SW 1271 (cell line): ENCODE results near the gene SHANK1.
"Not testable (repeated sequence)": the region's sequence is repeated elsewhere in the genome, so short reads cannot be mapped to it uniquely, and the experiment has no call there.

Source experiments
- DNase-seq, 2 experiments: peaks; one replicate each; lab custom pipeline; 2025; lab: John Stamatoyannopoulos, UW

SHANK1 gene

DNA sequence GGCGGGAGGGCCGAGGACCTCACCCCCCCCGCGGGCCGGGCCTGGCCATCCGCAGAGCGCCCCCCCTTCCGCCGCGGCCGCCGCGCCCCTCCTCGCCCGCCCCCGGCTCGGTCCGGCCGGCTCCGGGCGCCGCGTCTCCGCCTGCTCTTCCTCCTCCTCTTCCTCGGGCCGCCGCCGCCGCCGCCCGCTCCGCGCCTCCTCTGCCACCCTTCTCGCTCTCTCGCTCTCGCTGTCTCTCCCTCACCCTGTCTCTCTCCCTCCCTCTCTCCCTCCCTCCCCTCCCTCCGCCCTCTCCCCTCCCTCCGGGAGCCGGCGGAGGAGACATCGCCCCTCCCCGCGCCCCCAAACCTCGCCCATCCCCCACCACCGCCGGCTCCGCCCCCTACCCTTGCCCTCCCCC lies at the start of gene SHANK1:
SHANK1 (minus strand) TSS at position 237 of the 400 bp plus-strand sequence. CDS start 2,883 bp downstream, outside the sequence.
- no peak for DNase-seq

DNA sequence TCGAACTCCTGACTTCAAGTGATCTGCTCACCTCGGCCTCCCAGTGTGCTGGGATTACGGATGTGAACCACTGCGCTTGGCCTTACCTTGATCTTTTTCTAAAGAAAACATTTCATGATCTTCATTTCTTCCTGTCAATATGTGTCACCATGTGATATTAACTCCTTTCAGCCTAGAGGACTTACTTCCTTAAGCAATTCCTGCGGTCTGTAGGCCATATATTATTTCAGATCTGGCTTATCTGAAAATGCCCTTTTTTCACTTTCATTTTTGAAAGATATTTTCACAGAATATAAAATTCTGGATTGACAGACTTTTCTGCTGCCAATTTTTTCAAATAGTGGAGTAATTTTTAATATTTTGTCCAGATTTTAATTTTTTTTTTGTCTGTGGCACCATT lies 48.7 kb upstream of the SHANK1 start:
- DNase-seq, result no peak

DNA sequence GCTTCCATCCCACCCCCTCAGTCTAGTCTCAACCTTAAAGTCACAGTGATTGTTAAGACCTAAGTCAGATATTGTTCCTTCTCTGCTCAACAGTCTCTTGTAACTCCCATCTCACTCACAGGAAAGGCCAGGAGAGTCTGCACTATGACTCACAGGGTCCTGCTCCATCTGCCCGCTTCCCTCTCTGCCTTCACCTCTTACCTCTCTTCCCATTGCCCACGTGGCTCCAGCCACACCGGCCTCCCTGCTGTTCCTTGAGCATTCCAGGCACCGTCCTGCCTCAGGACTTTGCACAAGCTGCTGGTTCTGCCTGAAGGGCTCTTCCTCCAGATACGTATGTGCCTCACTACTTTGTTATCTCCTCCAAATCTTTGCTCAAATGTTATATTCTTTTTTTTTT lies 47.7 kb upstream of the SHANK1 start:
- DNase-seq, result peak in 1 of 2 experiments; percentile 20

DNA sequence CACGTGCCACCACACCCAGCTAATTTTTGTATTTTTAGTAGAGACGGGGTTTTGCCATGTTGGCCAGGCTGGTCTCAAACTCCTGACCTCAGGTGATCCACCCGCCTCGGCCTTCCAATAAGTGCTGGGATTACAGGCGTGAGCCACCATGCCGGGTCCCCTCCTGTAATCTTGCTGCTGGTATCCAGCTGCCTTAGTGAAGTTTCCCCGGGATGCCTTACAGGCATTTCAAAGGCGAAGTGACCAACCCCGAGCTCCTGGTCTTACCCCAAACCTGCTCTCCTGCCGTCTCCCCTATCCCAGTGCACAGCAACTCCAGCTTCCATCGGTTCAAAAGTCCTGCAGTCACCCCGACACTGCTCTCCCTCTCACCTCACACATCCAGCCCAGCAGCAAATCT lies 47.1 kb upstream of the SHANK1 start:
- not testable (repeated sequence) for DNase-seq

DNA sequence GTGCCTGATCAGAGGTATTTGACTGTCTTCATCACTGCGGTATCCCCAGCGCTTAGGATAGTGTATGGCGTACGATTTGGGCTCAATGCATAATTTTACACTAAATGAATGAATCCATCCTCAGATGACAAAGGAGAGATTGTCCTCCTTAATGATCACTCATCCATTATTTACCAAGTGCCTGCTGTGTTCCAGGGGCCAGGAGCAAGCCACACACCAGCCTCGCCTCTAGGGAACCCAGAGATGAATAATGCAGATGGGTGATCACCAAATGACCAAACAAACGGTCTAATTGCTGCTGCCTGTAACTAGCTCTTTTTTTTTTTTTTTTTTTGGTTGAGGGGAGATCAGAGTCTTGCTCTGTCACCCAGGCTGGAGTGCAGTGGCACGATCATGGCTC lies 44.8 kb upstream of the SHANK1 start:
- no peak for DNase-seq

DNA sequence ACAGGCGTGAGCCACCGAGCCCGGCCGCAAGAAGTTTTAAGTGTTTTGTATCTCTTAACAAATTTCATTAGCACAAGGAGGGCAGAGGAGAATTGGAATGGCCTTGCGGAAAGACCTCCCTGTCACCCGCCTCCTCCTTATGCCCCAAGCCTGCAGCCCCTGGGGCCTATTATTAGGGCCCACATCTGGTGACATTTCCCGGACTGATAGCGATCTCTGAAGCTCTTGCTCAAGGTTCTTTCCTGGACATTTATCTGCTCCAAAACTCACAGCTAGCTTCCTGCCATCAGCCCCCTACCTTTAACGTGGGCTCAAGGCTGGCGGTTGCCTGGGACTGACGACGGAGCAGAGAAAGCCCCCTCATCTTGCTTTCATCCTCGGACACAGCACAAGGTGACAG lies 43.9 kb upstream of the SHANK1 start:
- DNase-seq, result not testable (repeated sequence)

DNA sequence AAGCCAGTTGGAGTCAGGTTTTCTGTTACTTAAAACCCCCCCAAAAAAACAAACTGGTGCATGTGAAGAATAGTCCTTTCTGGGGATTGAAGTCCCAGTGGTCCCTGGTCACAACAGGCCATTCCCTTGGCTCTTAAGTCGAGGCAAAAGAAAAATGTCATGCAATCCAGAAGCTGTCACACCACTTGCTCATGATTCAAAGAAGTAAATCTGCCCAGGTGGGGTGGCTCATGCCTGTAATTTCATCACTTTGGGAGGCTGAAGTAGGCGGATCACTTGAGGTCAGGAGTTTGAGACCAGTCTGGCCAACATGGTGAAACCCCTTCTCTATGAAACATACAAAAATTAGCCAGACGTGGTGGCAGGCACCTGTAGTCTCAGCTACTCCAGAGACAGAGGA lies 41.9 kb upstream of the SHANK1 start:
- DNase-seq, result not testable (repeated sequence)

DNA sequence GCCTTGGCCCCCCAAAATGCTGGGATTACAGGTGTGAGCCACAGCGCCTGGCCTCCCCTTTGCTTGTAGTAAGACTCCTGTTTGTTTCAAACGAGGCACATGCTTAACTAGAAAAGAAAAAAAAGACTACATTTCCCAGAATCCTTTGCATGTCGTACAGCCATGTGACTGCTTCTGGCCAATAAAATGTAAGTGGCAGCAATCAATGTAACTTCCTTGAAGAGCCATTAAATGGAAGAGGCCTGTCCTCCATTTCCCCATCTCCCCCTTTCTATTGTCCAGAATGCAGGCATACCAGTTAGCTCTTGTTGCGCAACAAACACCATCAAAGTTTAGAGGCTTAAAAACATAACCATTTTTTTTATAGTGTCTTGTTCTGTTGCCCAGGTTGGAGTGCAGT lies 40.3 kb upstream of the SHANK1 start:
- peak in 1 of 2 experiments; percentile 47 for DNase-seq

DNA sequence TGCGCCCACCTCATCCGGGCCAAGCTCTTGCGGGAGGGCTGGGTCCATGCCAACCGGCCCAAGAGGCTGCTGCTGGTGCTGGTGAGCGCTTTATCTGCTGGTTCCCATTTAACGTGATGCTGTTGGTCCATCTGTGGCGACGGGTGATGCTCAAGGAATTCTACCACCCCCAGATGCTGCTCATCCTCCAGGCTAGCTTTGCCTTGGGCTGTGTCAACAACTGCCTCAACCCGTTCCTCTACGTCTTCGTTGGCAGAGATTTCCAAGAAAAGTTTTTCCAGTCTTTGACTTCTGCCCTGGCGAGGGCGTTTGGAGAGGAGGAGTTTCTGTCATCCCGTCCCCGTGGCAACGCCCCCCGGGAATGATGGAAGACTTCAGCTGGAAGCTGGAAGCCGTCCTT lies 39.5 kb upstream of the SHANK1 start:
- not testable (repeated sequence) for DNase-seq

DNA sequence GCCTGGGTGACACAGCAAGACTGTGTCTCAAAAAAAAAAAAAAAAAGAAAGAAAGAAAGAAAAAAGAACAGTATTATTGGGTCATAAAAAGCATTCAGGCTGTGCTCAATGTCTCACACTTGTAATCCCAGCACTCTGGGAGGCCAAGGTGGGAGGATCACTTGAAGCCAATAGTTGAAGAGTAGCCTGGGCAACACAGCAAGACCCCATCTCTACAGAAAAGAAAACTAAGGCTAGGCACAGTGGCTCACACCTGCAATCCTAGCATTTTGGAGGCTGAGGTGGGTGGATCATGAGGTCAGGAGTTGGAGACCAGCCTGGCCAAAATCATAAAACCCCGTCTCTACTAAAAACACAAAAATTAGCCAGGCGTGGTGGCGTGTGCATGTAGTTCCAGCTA lies 38.0 kb upstream of the SHANK1 start:
- not testable (repeated sequence) for DNase-seq

DNA sequence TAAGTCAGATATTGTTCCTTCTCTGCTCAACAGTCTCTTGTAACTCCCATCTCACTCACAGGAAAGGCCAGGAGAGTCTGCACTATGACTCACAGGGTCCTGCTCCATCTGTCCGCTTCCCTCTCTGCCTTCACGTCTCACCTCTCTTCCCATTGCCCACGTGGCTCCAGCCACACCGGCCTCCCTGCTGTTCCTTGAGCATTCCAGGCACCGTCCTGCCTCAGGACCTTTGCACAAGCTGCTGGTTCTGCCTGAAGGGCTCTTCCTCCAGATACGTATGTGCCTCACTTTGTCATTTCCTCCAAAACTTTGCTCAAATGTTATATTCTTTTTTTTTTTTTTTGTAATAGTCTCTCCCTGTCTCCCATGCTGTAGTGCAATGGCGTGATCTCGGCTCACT lies 36.6 kb upstream of the SHANK1 start:
- DNase-seq, result not testable (repeated sequence)

DNA sequence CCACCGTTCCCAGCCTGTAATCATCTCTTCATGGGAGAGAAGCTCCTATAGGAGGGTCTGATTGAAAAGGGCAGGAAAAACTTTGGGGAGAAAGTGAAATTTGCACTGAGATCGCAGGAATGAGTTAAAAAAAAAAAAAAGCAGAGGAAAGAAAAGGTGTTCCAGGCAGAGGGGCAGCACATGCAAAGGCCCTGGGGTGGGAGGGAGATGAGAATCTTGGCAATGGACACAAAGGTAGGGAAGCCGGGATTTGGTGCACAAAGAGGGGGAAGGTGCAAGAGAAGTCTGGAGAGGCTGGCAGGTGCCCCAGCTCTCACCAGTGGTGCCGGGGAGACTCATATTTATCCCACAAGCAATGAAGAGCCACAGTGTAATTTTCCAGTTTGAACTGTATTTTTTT lies 34.3 kb upstream of the SHANK1 start:
- no peak for DNase-seq

DNA sequence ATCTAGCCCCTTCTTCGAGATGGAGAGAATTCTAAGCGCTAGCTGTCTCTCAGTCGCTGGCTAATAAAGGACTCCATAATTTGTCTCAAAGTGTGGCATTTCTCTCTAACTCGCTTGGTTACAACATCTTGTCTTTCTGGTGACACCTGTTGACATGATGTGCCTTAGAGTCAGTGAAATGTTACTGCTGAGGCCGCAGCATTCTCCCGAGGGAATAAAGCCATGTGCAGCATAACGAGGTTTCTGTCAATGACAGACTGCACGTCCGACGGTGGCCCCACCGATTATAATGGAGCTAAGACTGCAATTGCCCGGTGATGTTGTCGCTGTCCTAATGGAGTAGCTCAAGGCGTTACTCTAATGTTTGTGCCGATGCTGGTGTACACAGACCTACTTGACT lies 30.4 kb upstream of the SHANK1 start:
- no peak for DNase-seq

DNA sequence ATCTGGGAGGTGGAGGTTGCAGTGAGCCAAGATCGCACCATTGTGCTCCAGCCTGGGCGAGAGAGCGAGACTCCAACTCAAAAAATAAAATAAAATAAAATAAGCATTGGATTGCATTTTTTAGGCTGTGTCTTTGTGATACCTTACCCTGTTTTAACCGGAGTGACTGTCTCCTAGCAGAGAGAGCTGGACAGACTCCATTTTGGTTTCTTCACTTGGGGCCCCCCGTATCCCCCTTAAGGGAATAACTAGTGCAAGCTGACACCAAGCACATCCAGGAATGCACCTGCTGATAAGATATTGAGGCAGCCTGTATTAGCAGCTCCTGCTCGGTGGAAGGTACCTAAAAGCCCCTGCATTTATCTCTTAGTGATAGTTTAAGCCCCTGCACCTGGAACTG lies 29.9 kb upstream of the SHANK1 start:
- DNase-seq, result no peak

DNA sequence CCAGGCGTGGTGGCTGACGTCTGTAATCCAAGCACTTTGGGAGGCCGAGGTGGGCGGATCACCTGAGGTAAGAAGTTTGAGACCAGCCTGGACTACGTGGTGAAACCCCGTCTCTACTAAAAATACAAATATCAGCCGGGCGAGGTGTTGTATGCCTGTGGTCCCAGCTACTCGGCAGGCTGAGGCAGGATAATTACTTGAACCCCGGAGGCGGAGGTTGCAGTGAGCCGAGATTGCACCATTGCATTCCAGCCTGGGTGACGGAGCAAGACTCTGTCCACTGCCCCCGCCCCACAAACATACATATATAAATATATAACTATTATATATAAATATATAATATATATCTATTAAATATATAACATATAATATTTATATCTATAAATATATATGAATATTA lies 27.5 kb upstream of the SHANK1 start:
- DNase-seq, result not testable (repeated sequence)

DNA sequence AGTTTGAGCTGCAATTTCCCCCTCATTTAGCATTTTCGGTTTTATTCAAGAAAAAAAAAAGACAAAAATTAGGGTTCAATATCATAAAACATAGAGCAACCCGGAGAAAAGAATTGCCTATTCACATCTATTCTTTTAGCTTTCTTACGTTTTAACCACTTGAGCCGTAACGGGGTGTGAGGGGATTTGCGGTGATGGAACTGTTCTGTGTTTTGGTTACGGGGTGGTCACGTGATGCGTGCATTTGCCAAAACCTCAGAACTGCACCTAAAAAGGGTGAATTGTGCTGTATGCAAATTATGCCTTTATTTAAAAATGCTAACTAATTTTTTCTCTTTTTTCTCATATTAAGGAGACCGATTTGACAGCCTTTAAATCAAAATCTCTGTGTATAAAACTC lies 25.6 kb upstream of the SHANK1 start:
- no peak for DNase-seq

DNA sequence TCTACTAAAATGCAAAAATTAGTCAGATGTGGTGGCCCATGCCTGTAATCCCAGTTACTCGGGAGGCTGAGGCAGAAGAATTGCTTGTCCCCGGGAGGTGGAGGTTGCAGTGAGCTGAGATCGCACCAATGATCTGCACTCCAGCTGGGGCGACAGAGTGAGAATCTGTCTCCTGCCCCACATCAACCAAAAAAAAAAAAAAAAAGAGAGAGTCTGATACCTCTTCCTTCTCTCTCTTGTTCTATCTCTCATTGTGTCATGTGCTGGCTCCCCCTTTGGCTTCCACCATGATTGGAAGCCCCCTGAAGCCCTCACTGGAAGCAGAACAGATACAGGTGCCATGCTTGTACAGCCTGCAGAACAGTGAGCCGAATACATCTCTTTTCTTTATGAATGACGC lies 23.9 kb upstream of the SHANK1 start:
- no peak for DNase-seq

DNA sequence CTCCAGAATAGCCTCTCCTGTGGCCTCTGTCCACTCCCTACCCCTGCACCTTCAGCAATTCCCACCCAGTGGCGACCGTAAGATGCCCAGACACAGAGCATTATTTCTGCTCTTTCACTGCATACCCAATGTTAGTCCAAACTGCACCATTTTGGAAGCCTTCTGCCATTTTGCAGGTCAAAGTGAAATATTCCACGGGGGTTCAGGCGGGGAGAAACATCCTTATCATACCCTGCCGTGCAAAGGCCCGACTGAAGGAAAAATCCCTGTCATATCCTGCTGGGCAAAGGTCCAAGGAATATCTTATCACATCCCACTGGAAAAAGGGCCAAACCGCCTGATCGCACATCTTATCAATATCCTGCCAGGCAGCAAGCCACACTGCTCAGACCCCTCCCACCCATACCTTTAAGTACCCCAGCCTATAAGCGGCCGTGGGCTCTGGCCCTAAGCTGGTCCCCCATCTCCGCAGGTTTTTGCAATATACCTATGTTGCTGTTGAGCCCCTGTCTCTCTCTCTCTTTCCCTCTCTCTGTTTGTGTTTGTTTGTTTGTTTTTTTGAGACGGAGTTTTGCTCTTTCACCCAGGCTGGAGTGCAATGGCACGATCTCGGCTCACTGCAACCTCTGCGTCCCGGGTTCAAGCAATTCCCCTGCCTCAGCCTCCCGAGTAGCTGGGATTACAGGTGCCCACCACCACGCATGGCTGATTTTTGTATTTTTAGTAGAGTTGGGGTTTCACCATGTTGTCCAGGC lies 21.8 kb upstream of the SHANK1 start:
- DNase-seq, result no peak

DNA sequence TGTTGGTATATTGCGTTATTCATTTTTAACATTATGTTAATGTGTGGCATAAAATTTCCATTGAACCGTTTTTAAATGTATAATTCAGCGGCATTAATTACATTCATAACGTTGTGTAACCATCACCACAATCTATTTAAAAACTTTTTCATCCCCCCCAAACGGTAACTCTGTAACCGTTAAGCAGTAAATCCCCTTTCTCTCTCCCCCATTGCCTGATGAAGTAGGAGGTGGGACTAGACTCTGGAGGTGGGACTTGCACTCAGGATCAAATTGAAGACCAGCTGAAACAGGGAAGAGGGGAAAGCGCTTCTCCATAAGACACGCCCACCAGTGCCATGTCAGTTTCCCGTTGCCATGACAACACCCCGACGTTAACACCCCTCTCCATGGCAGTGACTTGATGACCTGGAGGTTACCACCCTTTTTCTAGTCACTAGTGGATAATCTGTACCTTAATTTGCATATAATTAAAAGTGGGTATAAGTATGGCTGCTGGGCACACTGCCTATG lies 20.4 kb upstream of the SHANK1 start:
- DNase-seq, result no peak

DNA sequence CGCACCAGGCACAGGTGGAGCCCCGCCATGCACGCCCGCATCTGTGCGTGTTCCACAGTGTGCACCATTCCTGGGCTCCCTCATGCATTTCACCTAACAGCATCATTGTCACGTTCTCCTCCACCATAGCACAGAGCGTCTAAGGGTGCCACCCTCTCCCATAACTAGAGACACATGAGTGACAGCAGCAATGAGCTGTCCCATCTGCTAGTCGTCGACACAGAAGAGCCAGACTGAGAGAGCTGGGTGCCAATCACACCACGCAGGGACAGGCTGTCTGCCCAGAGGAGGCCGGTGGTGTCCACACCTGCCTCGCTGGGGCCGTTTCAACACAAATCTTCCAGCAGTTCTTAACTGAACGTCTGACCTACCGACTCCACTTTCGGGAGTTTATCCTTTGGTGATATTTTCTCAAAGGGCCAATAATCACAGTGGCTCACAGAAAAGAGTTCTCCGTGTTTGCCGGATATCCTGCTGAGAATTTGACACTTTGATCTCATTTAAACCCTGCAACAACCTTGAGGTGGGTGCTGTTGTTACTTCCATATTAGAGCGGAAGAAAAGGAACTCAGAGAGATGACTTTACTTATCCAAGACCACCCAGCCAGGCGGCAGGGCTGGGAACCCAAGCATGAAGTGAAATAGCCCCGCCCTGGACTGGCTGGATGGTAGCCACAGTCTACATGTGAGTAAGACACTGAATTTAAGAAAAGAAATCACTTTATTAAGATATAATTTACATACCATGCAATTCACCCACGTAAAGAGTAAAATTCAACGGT lies 19.7 kb upstream of the SHANK1 start:
- DNase-seq, result no peak

DNA sequence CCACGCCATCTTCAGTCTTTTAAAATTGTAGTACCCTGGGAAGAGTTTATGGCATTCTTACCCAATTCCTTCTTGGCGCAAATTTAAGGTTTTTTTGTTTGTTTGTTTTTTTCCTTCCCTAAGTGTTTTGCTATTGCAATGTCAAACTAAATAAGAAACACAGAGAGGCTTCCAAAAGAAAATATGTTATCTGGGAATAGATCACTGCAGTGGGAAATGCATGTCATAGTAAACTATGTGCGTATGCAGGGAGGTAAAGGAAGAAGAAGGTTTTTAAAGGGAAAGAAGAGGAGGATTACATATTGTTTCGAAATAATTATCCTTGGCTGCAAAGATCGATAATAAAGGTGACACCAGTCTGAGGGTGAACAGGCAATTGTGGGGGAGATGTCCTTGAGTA lies 16.7 kb upstream of the SHANK1 start:
- no peak for DNase-seq

DNA sequence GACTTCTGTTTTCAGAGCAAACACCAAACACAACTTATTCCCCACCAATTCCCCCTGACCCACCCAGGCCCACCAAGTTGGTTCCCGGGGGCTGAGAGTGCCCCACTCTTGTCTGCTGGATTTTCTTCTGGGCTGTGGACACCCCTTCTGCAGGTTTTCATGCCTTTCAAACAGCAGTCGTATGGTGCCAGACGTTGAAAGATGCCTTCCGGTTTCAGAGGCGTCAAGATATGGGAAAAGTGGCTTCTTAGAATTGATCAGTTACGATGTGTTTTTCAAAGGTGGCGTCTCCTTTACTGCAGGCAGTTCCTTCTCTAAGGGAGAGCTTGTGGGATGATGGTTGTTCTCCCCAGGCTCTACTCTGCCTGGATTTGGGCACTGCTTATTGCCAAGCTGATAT lies 16.3 kb upstream of the SHANK1 start:
- DNase-seq, result no peak

DNA sequence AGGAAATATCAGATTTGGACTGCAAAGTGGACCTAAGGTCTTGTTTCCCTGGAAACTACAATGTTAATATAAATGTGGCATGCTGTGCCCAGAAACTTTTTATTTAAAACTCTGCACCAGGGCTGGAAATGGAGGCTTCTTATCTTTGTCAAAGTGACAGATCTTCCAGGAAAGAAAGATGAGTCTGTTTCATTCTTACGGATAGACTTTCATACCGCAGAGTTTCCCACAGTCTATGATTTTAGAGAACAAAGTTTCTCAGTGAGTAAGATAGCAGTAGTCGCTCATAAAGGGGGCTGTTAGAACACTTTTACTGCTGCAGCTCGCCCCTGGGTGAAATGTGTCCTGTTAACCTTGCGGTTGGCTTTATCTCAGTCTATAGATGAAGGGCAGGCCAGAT lies 10.3 kb upstream of the SHANK1 start:
- no peak for DNase-seq
